Calu3 (cell line): ENCODE measurements around the gene OLIG2. TPM values are rescaled to one million over a fixed set of nuclear protein-coding genes. Genes with fewer than 3 reads are reported as not detected.

Experiments
- BruUV-seq: library from RNA; stranded (reverse); fragments of 400-500 nt; replicated peaks from 2 replicates; lab custom pipeline; 2021; lab: Mats Ljungman, UMichigan
- CTCF ChIA-PET: fragments of 300-600 bp; sonication (Branson Sonifier 250); formaldehyde crosslinking; loops from one replicate; lab custom pipeline; 2022; ENCODE audit warnings: antibody characterized with exemption; lab: Charles Lee
- DNase-seq: peaks from one replicate; pipeline ENCODE4 v3.0.0; 2022
- H3K27ac Mint-ChIP-seq: one replicate; pipeline ENCODE4 v1.8.0; 2022; ENCODE audit warnings: mixed read lengths; ENCODE audit not compliant: unreplicated experiment
- H3K27me3 Mint-ChIP-seq: one replicate; pipeline ENCODE4 v1.8.0; 2022; ENCODE audit warnings: mixed read lengths; ENCODE audit not compliant: unreplicated experiment
- H3K36me3 Mint-ChIP-seq: one replicate; pipeline ENCODE4 v1.8.0; 2022; ENCODE audit warnings: mild to moderate bottlenecking, moderate library complexity, mixed read lengths; ENCODE audit not compliant: insufficient read depth, unreplicated experiment
- H3K4me1 Mint-ChIP-seq: one replicate; pipeline ENCODE4 v1.8.0; 2022; ENCODE audit warnings: mild to moderate bottlenecking, low read depth, mixed read lengths; ENCODE audit not compliant: unreplicated experiment
- H3K4me3 Mint-ChIP-seq: one replicate; pipeline ENCODE4 v1.8.0; 2022; ENCODE audit warnings: mild to moderate bottlenecking, low read depth, moderate library complexity, mixed read lengths; ENCODE audit not compliant: unreplicated experiment
- H3K9me3 Mint-ChIP-seq: one replicate; pipeline ENCODE4 v1.8.0; 2022; ENCODE audit warnings: low read depth, mixed read lengths; ENCODE audit not compliant: unreplicated experiment
- intact Hi-C: fragments of 100-400 bp; cut with micrococcal nuclease; formaldehyde crosslinking; loops from one replicate; pipeline ENCODE4 v1.10.0; 2022; ENCODE audit not compliant: unreplicated experiment
- total RNA-seq: library from RNA; stranded (reverse); gene quantifications from 2 replicates; pipeline ENCODE4 v1.2.3, GENCODE V29; 2022
- TF ChIP-seq, protein P1 (sequence below): fragments of 200-600 bp; IDR thresholded peaks from one replicate; pipeline ENCODE4 v1.8.0; 2022; ENCODE audit warnings: antibody characterized with exemption; ENCODE audit not compliant: unreplicated experiment

OLIG2 gene
- total RNA-seq, 1 experiment from 2014 or later = not detected

DNA sequence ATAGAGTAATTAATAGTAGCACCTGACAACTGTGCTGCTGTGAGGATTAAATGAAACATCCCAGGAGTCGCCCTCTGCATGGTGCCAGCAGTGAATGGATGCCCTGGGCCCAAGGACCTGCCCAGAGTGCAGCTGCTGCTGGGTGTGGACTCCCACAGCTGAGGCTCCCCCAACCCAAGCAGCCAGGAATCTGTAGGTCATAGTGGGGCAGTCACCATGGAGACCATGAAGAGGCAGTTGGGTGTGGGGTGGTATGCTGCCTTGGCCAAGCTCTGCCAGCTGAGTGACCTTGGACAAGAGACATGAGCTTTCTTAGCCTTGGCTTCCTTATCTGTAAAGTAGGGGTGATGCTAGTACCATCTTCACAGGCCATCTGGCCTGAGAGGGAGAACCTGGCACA is 9.4 kb downstream of the OLIG2 start:
- intact Hi-C loops = no loop called here
- H3K36me3 Mint-ChIP-seq = no peaks in the 10 kb centered on the region

DNA sequence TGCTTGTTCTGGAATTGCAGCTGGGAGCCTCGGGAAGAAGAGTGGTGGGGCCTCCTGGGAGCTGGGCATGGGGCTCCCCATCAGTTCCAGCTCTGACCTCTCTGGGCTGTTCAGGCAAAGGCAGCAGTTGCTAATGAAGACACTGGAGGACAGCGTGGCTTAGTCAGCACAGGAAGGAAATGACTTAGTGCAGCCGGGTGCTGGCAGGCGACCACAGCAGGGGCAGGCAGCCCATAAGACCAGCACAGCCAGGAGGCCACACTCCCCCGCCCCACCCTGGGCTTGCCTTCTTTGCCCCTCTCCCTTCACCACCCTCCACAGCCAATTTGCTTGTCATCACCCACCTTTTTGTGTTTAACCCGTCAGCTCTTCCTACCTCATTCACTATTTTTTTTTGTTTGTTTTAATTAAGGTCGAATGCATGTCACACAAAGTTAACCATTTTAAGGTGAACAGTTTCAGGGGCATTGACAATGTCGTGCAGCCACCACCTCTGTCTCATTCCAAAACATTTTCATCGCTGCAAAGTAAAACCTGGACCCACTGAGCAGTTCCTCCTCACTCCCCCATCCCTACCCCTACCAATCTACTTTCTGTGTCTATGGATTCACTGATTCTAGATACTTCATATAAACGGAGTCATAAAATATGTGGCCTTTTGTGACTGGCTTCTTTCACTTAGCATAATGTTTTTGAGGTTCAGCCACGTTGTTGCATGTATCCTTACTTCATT is 10.9 kb downstream of the OLIG2 start:
- H3K4me3 Mint-ChIP-seq = no peak overlapping the region
- intact Hi-C loops = no loop called here
- BruUV-seq = no TSS peak
- TF ChIP-seq, protein P1, sequence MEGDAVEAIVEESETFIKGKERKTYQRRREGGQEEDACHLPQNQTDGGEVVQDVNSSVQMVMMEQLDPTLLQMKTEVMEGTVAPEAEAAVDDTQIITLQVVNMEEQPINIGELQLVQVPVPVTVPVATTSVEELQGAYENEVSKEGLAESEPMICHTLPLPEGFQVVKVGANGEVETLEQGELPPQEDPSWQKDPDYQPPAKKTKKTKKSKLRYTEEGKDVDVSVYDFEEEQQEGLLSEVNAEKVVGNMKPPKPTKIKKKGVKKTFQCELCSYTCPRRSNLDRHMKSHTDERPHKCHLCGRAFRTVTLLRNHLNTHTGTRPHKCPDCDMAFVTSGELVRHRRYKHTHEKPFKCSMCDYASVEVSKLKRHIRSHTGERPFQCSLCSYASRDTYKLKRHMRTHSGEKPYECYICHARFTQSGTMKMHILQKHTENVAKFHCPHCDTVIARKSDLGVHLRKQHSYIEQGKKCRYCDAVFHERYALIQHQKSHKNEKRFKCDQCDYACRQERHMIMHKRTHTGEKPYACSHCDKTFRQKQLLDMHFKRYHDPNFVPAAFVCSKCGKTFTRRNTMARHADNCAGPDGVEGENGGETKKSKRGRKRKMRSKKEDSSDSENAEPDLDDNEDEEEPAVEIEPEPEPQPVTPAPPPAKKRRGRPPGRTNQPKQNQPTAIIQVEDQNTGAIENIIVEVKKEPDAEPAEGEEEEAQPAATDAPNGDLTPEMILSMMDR = no peak
- H3K27me3 Mint-ChIP-seq = peaks cover 60% of the 10 kb centered on the region
- H3K36me3 Mint-ChIP-seq = no peaks in the 10 kb centered on the region
- H3K9me3 Mint-ChIP-seq = no peaks in the 10 kb centered on the region
- H3K4me1 Mint-ChIP-seq = no peaks in the 10 kb centered on the region
- no peak overlapping the region for H3K27ac Mint-ChIP-seq
- CTCF ChIA-PET = no interaction called here
- DNase-seq = no peak

More for the DNA sequence above, 9.4 kb downstream of the OLIG2 start:
- Mint-ChIP-seq H3K27ac (no peak overlapping the region), H3K27me3 (peaks cover 62% of the 10 kb centered on the region), H3K4me3 (no peak overlapping the region), H3K9me3 (no peaks in the 10 kb centered on the region), H3K4me1 (no peaks in the 10 kb centered on the region)
- DNase-seq = no peak
- TF ChIP-seq, protein P1 = no peak
- CTCF ChIA-PET = no interaction called here
- no TSS peak for BruUV-seq

DNA sequence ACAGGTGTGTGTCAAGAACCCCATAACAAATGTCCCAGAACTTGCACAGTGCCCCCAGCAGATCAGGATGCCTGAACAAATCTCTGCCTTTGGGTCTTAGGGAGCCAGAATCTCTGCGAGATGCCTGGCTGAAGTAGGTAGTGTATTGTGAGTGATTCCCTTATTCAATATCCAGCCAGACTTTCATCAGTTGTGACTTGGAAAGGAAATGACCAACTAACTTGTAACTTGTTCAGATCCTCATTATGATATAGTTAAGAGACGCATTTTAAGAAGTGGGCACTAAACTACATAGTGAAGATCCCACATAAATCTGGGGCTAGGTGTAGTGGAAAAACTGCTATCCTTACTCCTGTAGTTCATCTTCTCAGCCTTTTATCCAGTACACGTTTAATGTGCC is 11.8 kb downstream of the OLIG2 start:
- Mint-ChIP-seq H3K9me3 (no peaks in the 10 kb centered on the region), H3K27ac (no peak overlapping the region), H3K4me1 (no peaks in the 10 kb centered on the region), H3K27me3 (peaks cover 56% of the 10 kb centered on the region), H3K4me3 (no peak overlapping the region), H3K36me3 (no peaks in the 10 kb centered on the region)
- CTCF ChIA-PET = no interaction called here
- intact Hi-C loops = no loop called here
- BruUV-seq = no TSS peak
- TF ChIP-seq, protein P1 = no peak
- DNase-seq = no peak

DNA sequence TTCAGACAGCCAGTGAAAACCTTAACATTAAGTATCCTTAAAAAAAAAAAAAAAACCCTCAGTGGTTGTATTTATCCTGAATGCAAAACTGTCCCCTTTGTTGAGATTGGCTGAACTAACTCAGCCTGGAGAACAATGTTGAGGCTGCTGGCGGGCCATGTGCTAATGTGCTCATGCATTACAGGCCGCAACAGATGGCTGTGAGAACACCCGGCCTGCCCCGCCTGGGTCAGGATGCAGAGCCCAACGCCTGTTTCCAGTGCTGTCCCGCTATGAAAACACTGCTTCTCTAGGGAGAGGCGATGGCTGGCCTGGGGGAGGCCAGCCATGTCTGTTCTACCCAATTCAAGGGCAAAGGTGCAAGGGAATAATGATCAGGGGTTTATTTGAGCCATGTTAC is 13.8 kb downstream of the OLIG2 start:
- TF ChIP-seq, protein P1 = no peak
- H3K36me3 Mint-ChIP-seq = no peaks in the 10 kb centered on the region
- CTCF ChIA-PET = no interaction called here
- H3K27me3 Mint-ChIP-seq = peaks cover 55% of the 10 kb centered on the region
- intact Hi-C loops = no loop called here
- DNase-seq = no peak
- no peaks in the 10 kb centered on the region for H3K9me3 Mint-ChIP-seq
- H3K4me1 Mint-ChIP-seq = no peaks in the 10 kb centered on the region
- H3K27ac Mint-ChIP-seq = no peak overlapping the region
- no peak overlapping the region for H3K4me3 Mint-ChIP-seq
- no TSS peak for BruUV-seq
